ENCODE results near the gene MRPL41.
A peak's percentile ranks its signal among the peaks of the same experiment; 100 is the strongest.
"Not testable (repeated sequence)": the region's sequence is repeated elsewhere in the genome, so short reads cannot be mapped to it uniquely, and the experiment has no call there.

MRPL41 gene

DNA sequence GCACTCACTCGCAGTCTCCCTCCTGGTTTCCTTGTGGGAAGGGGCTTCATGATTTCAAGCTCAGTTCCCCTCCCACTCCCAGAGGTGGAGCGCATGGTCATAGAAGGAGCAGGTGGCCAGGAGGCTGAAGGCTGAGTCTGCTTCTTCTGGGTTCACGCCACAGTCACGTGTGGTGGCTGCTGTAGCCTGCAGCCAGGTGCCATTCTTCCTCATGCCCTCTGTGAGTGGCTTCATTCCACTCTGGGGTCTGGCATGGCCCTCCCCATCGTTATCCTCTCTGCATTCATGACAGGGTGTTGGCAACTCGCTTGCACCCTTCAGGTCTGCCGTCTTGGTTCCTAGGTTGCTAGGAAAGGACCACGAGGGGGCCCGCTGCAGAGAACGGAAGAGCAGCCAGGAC, 3.5 kb downstream of the MRPL41 start:
- Histone ChIP-seq H3K9me3 (ENCODE audit: control insufficient read depth, low read length) (no peaks in the 10 kb centered on the region), H3K36me3 (ENCODE audit: control insufficient read depth, insufficient read depth, low read length) (peaks cover 63% of the 10 kb centered on the region), H3K27ac (ENCODE audit: low read depth, low read length, severe bottlenecking) (no peak overlapping the region), H3K4me1 (ENCODE audit: control insufficient read depth, insufficient read depth, low read length, poor library complexity, severe bottlenecking) (peaks cover 4% of the 10 kb centered on the region), H3K4me3 (ENCODE audit: extremely low read depth, insufficient read depth, low read length, poor library complexity, severe bottlenecking) (no peak overlapping the region)
- WGBS, 2 experiments (ENCODE audit: insufficient coverage in 2 of 2): 94 to 95% methylated on average over 9 to 10 of the region's 10 CpGs

DNA sequence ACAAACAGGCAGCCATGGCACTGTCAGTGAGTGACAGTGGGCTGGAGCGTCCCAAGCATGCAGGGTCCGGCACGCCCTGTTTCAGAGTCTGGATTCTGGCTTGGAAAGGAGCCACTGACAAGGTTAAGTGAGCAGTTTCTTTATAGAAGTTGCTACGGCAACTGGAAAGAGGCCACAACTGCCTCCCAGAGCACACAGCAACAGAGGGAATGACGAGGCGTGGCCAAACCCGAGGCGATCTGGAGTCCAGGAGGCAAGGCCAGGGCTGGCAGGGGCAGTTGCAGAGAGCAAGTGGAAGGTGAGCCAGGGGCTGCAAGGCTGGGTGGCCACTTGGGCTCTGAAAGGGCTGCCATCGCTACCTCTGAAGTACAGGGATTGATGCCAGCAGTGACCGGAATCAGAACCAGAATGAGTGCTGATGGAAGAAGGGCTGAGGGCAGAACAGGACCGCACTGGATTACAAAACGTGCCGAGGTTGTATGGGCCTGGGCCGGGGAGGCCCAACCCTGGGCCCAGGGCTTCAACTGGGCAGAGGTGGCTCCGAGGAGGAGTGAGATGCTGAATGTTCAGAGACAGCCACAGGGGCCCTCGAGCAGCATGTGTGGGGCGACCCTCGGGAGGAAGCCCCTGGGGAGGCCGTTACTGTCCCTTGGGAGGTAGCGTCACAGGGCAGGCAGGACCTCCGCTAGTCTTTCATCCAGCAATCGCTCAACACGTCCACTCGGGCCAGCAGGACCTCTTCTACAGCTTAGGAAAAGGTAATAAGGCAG, 4.6 kb downstream of the MRPL41 start:
- H3K4me3 ChIP-seq (ENCODE audit: extremely low read depth, insufficient read depth, low read length, poor library complexity, severe bottlenecking): no peak overlapping the region
- 90 to 95% methylated on average over 23 to 24 of the region's 24 CpGs for WGBS, 2 experiments (ENCODE audit: insufficient coverage in 2 of 2)

DNA sequence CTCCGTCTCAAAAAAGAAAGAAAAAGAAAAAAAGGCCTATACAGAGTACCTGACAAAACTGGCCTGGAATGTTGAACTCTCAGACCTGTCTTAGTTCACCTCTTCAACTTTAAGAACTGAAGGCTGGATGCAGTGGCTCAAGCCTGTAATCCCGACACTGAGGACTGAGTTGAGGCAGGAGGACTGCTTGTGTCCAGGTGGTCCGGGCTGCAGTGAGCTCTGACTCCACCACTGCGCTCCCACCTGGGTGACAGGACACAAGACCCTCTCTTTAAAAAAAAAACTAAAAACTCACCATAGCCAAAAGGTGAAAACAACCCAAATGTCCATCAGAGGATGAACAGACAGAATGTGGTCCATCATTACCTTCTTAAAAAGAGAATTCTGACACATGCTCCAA, 6.4 kb downstream of the MRPL41 start:
- 92 to 100% methylated on average over 3 to 4 of the region's 4 CpGs for WGBS, 2 experiments (ENCODE audit: insufficient coverage in 2 of 2)

More for the DNA sequence above, 4.6 kb downstream of the MRPL41 start:
- no peaks in the 10 kb centered on the region for H3K9me3 ChIP-seq (ENCODE audit: control insufficient read depth, low read length)
- H3K36me3 ChIP-seq (ENCODE audit: control insufficient read depth, insufficient read depth, low read length): peaks cover 70% of the 10 kb centered on the region
- H3K27ac ChIP-seq (ENCODE audit: low read depth, low read length, severe bottlenecking): peak overlapping the region; percentile 10
- H3K4me1 ChIP-seq (ENCODE audit: control insufficient read depth, insufficient read depth, low read length, poor library complexity, severe bottlenecking): peaks cover 4% of the 10 kb centered on the region

GRCh38 chr9:137564134-137564533, 12.5 kb downstream of the MRPL41 start:
- H3K9me3 ChIP-seq (ENCODE audit: control insufficient read depth, low read length): no peaks in the 10 kb centered on the region
- whole genome bisulfite sequencing, 2 experiments (ENCODE audit: insufficient coverage in 2 of 2): 97% methylated on average over 9 to 10 of the region's 10 CpGs
- H3K4me1 ChIP-seq (ENCODE audit: control insufficient read depth, insufficient read depth, low read length, poor library complexity, severe bottlenecking): no peaks in the 10 kb centered on the region
- H3K36me3 ChIP-seq (ENCODE audit: control insufficient read depth, insufficient read depth, low read length): peaks cover 52% of the 10 kb centered on the region
- no peak overlapping the region for H3K27ac ChIP-seq (ENCODE audit: low read depth, low read length, severe bottlenecking)
- H3K4me3 ChIP-seq (ENCODE audit: extremely low read depth, insufficient read depth, low read length, poor library complexity, severe bottlenecking): no peak overlapping the region

More for the DNA sequence above, 6.4 kb downstream of the MRPL41 start:
- H3K36me3 ChIP-seq (ENCODE audit: control insufficient read depth, insufficient read depth, low read length): peaks cover 79% of the 10 kb centered on the region
- H3K27ac ChIP-seq (ENCODE audit: low read depth, low read length, severe bottlenecking): no peak overlapping the region
- no peak overlapping the region for H3K4me3 ChIP-seq (ENCODE audit: extremely low read depth, insufficient read depth, low read length, poor library complexity, severe bottlenecking)
- no peaks in the 10 kb centered on the region for H3K9me3 ChIP-seq (ENCODE audit: control insufficient read depth, low read length)
- H3K4me1 ChIP-seq (ENCODE audit: control insufficient read depth, insufficient read depth, low read length, poor library complexity, severe bottlenecking): no peaks in the 10 kb centered on the region

GRCh38 chr9:137564817-137565411, 13.2 kb downstream of the MRPL41 start:
- WGBS, 2 experiments (ENCODE audit: insufficient coverage in 2 of 2): 93 to 100% methylated on average over 7 to 11 of the region's 18 CpGs

GRCh38 chr9:137568445-137568844, 16.8 kb downstream of the MRPL41 start:
- WGBS, 2 experiments (ENCODE audit: insufficient coverage in 2 of 2): 96 to 97% methylated on average over 2 to 4 of the region's 5 CpGs
- H3K9me3 ChIP-seq (ENCODE audit: control insufficient read depth, low read length): not testable (repeated sequence)

More at GRCh38 chr9:137564817-137565411, 13.2 kb downstream of the MRPL41 start:
- H3K4me1 ChIP-seq (ENCODE audit: control insufficient read depth, insufficient read depth, low read length, poor library complexity, severe bottlenecking): no peaks in the 10 kb centered on the region
- H3K4me3 ChIP-seq (ENCODE audit: extremely low read depth, insufficient read depth, low read length, poor library complexity, severe bottlenecking): no peak overlapping the region
- H3K36me3 ChIP-seq (ENCODE audit: control insufficient read depth, insufficient read depth, low read length): peaks cover 47% of the 10 kb centered on the region
- H3K9me3 ChIP-seq (ENCODE audit: control insufficient read depth, low read length): no peaks in the 10 kb centered on the region
- H3K27ac ChIP-seq (ENCODE audit: low read depth, low read length, severe bottlenecking): no peak overlapping the region

GRCh38 chr9:137569609-137570203, 18.0 kb downstream of the MRPL41 start:
- Histone ChIP-seq H3K27ac (ENCODE audit: low read depth, low read length, severe bottlenecking) (no peak overlapping the region), H3K36me3 (ENCODE audit: control insufficient read depth, insufficient read depth, low read length) (peaks cover 40% of the 10 kb centered on the region), H3K4me3 (ENCODE audit: extremely low read depth, insufficient read depth, low read length, poor library complexity, severe bottlenecking) (no peak overlapping the region), H3K4me1 (ENCODE audit: control insufficient read depth, insufficient read depth, low read length, poor library complexity, severe bottlenecking) (no peaks in the 10 kb centered on the region), H3K9me3 (ENCODE audit: control insufficient read depth, low read length) (no peaks in the 10 kb centered on the region)
- 88 to 97% methylated on average over 5 of the region's 5 CpGs for WGBS, 2 experiments (ENCODE audit: insufficient coverage in 2 of 2)

More at GRCh38 chr9:137568445-137568844, 16.8 kb downstream of the MRPL41 start:
- peaks cover 43% of the 10 kb centered on the region for H3K36me3 ChIP-seq (ENCODE audit: control insufficient read depth, insufficient read depth, low read length)
- not testable (repeated sequence) for H3K4me1 ChIP-seq (ENCODE audit: control insufficient read depth, insufficient read depth, low read length, poor library complexity, severe bottlenecking); H3K4me3 ChIP-seq (ENCODE audit: extremely low read depth, insufficient read depth, low read length, poor library complexity, severe bottlenecking); H3K27ac ChIP-seq (ENCODE audit: low read depth, low read length, severe bottlenecking)

DNA sequence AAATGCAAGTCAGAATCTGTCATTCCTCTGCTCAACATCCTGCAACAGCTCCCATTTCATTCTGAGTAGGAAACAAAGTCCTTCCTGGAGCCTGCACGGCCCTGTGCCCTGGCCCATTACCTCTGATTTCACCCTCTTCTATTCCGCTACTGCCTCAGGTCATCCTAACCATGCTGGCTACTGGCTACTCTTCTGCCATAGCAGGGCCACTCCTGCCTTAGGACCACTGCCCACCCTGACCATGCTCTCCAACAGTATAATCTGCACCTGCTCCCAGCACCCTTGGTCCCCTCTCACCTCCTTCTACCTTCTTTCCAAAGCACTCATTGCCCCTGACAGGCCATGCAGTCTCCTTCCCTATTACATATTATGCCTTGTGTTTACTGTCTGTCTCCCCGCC, 18.9 kb downstream of the MRPL41 start:
- no peak overlapping the region for H3K4me3 ChIP-seq (ENCODE audit: extremely low read depth, insufficient read depth, low read length, poor library complexity, severe bottlenecking)
- H3K4me1 ChIP-seq (ENCODE audit: control insufficient read depth, insufficient read depth, low read length, poor library complexity, severe bottlenecking): no peaks in the 10 kb centered on the region
- peaks cover 45% of the 10 kb centered on the region for H3K36me3 ChIP-seq (ENCODE audit: control insufficient read depth, insufficient read depth, low read length)
- no peak overlapping the region for H3K27ac ChIP-seq (ENCODE audit: low read depth, low read length, severe bottlenecking)
- H3K9me3 ChIP-seq (ENCODE audit: control insufficient read depth, low read length): no peaks in the 10 kb centered on the region
- 96 to 100% methylated on average over 2 of the region's 3 CpGs for WGBS, 2 experiments (ENCODE audit: insufficient coverage in 2 of 2)

DNA sequence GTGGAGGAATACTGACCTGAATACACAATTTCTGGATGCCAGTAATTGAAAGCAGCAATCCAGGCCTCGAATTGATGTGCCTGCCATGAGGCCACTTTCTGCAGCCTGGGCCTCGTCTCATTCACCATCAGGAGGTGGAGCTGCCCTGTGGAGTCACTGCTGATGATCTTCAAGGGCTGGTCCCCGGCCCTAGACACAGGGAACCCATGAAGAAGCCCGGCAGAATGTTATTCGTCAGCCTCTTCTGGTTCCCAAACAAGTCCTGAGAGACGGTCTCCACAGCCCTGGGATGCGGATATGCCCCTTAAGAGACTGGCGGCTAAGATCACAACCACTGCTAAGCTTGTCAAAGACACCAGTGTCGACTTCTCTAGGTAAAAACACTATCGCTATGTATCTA, 22.5 kb downstream of the MRPL41 start:
- peaks cover 8% of the 10 kb centered on the region for H3K4me1 ChIP-seq (ENCODE audit: control insufficient read depth, insufficient read depth, low read length, poor library complexity, severe bottlenecking)
- no peaks in the 10 kb centered on the region for H3K9me3 ChIP-seq (ENCODE audit: control insufficient read depth, low read length)
- H3K36me3 ChIP-seq (ENCODE audit: control insufficient read depth, insufficient read depth, low read length): peaks cover 53% of the 10 kb centered on the region
- no peak overlapping the region for H3K27ac ChIP-seq (ENCODE audit: low read depth, low read length, severe bottlenecking)
- H3K4me3 ChIP-seq (ENCODE audit: extremely low read depth, insufficient read depth, low read length, poor library complexity, severe bottlenecking): no peak overlapping the region
- 95 to 97% methylated on average over 10 of the region's 10 CpGs for WGBS, 2 experiments (ENCODE audit: insufficient coverage in 2 of 2)

- Histone ChIP-seq H3K9me3 (ENCODE audit: control insufficient read depth, low read length) (no peaks in the 10 kb centered on the region), H3K27ac (ENCODE audit: low read depth, low read length, severe bottlenecking) (no peak overlapping the region), H3K4me3 (ENCODE audit: extremely low read depth, insufficient read depth, low read length, poor library complexity, severe bottlenecking) (no peak overlapping the region), H3K4me1 (ENCODE audit: control insufficient read depth, insufficient read depth, low read length, poor library complexity, severe bottlenecking) (peaks cover 8% of the 10 kb centered on the region), H3K36me3 (ENCODE audit: control insufficient read depth, insufficient read depth, low read length) (peaks cover 57% of the 10 kb centered on the region)
- WGBS, 2 experiments (ENCODE audit: insufficient coverage in 2 of 2): 94% methylated on average over 9 of the region's 9 CpGs
Observed at GRCh38 chr9:137575364-137575715, 23.7 kb downstream of the MRPL41 start.

Data from mesodermal cell (in vitro differentiated cells).